Testis (tissue), 3 donors: ENCODE data around the gene MICA. TPM values are rescaled to one million over a fixed set of nuclear protein-coding genes. Genes with fewer than 3 reads are reported as not detected.
"Not testable (repeated sequence)": the region's sequence is repeated elsewhere in the genome, so short reads cannot be mapped to it uniquely, and the experiment has no call there.

Source experiments
- DNase-seq: peaks from one replicate; pipeline ENCODE4 v3.0.0-alpha.2; 2019
- H3K27ac ChIP-seq, 2 donors: fragments of 200-600 bp; sonication (generic); one replicate each; pipeline ENCODE4 v1.5.1; 2019
- H3K27me3 ChIP-seq: fragments of 200-600 bp; sonication (generic); one replicate; pipeline ENCODE4 v1.5.1; 2019
- H3K36me3 ChIP-seq: fragments of 200-600 bp; sonication (generic); one replicate; pipeline ENCODE4 v1.5.1; 2017; ENCODE audit warnings: low read depth; ENCODE audit errors: missing control alignments
- H3K4me1 ChIP-seq: fragments of 200-600 bp; sonication (generic); one replicate; pipeline ENCODE4 v1.5.1; 2019
- H3K4me3 ChIP-seq, 2 donors: fragments of 200-600 bp; sonication (generic); one replicate each; pipeline ENCODE4 v1.5.1; 2017 to 2019
- H3K9me3 ChIP-seq: fragments of 200-600 bp; sonication (generic); one replicate; pipeline ENCODE4 v1.5.1; 2017
- POLR2A ChIP-seq: fragments of 450-650 bp; IDR thresholded peaks from one replicate; pipeline ENCODE4 v1.6.1; 2017; ENCODE audit warnings: antibody characterized with exemption, mild to moderate bottlenecking, moderate library complexity
- whole genome bisulfite sequencing, 2 donors: methylation state at CpG; one replicate each; pipeline ENCODE4 v1.1.5; 2018; 5-methylcytosine and 5-hydroxymethylcytosine counted together
- intact Hi-C: fragments of 100-400 bp; cut with DNase I; formaldehyde crosslinking; loops from one replicate; pipeline ENCODE4 v1.15.1; 2023; ENCODE audit warnings: low total_unique reads
- polyA plus RNA-seq: library from polyadenylated mRNA; stranded (reverse); fragments of 350-450 nt; fragmentation: Illumina TruSeq; extraction: RNeasy Lipid Tissue Mini Kit (QIAGEN cat#74804); gene quantifications from one replicate; pipeline ENCODE4 v1.2.3, GENCODE V29; 2014; ENCODE audit warnings: low read depth, low replicate concordance; ENCODE audit not compliant: insufficient read depth
- total RNA-seq, 2 donors: library from RNA; depleted of rRNA; stranded (reverse); fragments of >200 nt; gene quantifications; one replicate each; pipeline ENCODE4 v1.2.3, GENCODE V29; 2016
- TF ChIP-seq, protein P1 (sequence below), 3 experiments: fragments of 450-650 bp in 2 of 3; fragments of 200-600 bp in 1 of 3; sonication (generic) in 1 of 3; IDR thresholded peaks; one replicate each; pipeline ENCODE4 v1.5.1; 2016 to 2019; ENCODE audit warnings: antibody characterized with exemption in 3 of 3, mild to moderate bottlenecking in 2 of 3, moderate library complexity in 1 of 3

Gene MICA
- total and polyA plus RNA-seq, 3 donors from 2014 or later: 18.2 to 28.2 (median 24.7) TPM

GRCh38 chr6:31366693-31367470 is 36.5 kb upstream of the MICA start:
- DNase-seq: peak; percentile 93
- no peak overlapping the region for H3K27ac ChIP-seq
- no peaks in the 10 kb centered on the region for H3K36me3 ChIP-seq
- WGBS, 2 donors: 3 to 4% methylated on average over 25 to 30 of the region's 30 CpGs
- no peaks in the 10 kb centered on the region for H3K9me3 ChIP-seq
- intact Hi-C loops: loop anchor here (5.0 to 10.0 kb wide), 2 partner anchors 170 to 222 kb away; no protein-coding TSS in a partner anchor
- TF ChIP-seq, protein P1, sequence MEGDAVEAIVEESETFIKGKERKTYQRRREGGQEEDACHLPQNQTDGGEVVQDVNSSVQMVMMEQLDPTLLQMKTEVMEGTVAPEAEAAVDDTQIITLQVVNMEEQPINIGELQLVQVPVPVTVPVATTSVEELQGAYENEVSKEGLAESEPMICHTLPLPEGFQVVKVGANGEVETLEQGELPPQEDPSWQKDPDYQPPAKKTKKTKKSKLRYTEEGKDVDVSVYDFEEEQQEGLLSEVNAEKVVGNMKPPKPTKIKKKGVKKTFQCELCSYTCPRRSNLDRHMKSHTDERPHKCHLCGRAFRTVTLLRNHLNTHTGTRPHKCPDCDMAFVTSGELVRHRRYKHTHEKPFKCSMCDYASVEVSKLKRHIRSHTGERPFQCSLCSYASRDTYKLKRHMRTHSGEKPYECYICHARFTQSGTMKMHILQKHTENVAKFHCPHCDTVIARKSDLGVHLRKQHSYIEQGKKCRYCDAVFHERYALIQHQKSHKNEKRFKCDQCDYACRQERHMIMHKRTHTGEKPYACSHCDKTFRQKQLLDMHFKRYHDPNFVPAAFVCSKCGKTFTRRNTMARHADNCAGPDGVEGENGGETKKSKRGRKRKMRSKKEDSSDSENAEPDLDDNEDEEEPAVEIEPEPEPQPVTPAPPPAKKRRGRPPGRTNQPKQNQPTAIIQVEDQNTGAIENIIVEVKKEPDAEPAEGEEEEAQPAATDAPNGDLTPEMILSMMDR (IDR thresholded peaks at IDR 0.05): peak; percentile 94 to 97 (median 97)
- no peak for TF ChIP-seq POLR2A
- peak overlapping the region; percentile 7 to 46 for H3K4me3 ChIP-seq
- H3K4me1 ChIP-seq: no peaks in the 10 kb centered on the region
- H3K27me3 ChIP-seq: no peaks in the 10 kb centered on the region

- Histone ChIP-seq H3K4me3 (no peak overlapping the region), H3K36me3 (no peaks in the 10 kb centered on the region), H3K27me3 (no peaks in the 10 kb centered on the region), H3K27ac (no peak overlapping the region), H3K9me3 (no peaks in the 10 kb centered on the region), H3K4me1 (no peaks in the 10 kb centered on the region)
- TF ChIP-seq POLR2A: no peak
- TF ChIP-seq, protein P1 (IDR thresholded peaks at IDR 0.05): no peak
- no peak for DNase-seq
- intact Hi-C loops: loop anchor here (5.0 to 10.0 kb wide), 2 partner anchors 171 to 224 kb away; no protein-coding TSS in a partner anchor
- 73 to 90% methylated on average over 2 of the region's 2 CpGs for WGBS, 2 donors
These were observed 34.9 kb upstream of the MICA start for GRCh38 chr6:31368461-31368860.

DNA sequence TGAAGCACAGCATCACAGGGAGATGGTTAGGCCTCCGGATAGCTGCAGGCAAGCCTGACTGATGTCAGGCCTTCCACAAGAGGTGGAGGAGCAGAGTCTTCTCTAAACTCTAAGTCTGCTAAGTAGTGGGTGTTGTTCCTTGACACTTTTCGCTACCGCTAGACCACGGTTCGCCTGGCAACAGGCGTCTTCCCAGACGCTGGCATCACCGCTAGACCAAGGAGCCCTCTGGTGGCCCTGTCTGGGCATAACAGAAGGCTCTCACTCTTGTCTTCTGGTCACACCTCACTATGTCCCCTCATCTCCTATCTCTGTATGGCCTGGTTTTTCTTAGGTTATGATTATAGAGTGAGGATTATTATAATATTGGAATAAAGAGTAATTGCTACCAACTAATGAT is 29.3 kb upstream of the MICA start:
- H3K27me3 ChIP-seq, DNase-seq, H3K36me3 ChIP-seq, H3K27ac ChIP-seq, H3K4me1 ChIP-seq, intact Hi-C loops, H3K4me3 ChIP-seq, H3K9me3 ChIP-seq: not testable (repeated sequence)
- 52% methylated on average over 8 of the region's 8 CpGs; no CpG with 5 or more reads in 1 of the 2 donors for WGBS, 2 donors

GRCh38 chr6:31375699-31376098 is 27.7 kb upstream of the MICA start:
- no peak for TF ChIP-seq POLR2A
- TF ChIP-seq, protein P1 (IDR thresholded peaks at IDR 0.05): no peak
- intact Hi-C loops: no loop called here
- Histone ChIP-seq H3K27ac (no peak overlapping the region), H3K4me1 (no peaks in the 10 kb centered on the region), H3K9me3 (no peaks in the 10 kb centered on the region), H3K27me3 (no peaks in the 10 kb centered on the region), H3K4me3 (no peak overlapping the region), H3K36me3 (no peaks in the 10 kb centered on the region)
- DNase-seq: no peak

GRCh38 chr6:31377029-31377428 is 26.4 kb upstream of the MICA start:
- DNase-seq: no peak
- intact Hi-C loops: no loop called here
- Histone ChIP-seq H3K27ac (no peak overlapping the region), H3K9me3 (no peaks in the 10 kb centered on the region), H3K4me3 (no peak overlapping the region), H3K4me1 (no peaks in the 10 kb centered on the region), H3K27me3 (no peaks in the 10 kb centered on the region), H3K36me3 (no peaks in the 10 kb centered on the region)
- TF ChIP-seq, protein P1 (IDR thresholded peaks at IDR 0.05): no peak
- TF ChIP-seq POLR2A: no peak
- WGBS, 2 donors: 70 to 74% methylated on average over 2 to 4 of the region's 4 CpGs
